Caco-2 (cell line): ENCODE measurements around the gene CCDC184. TPM values are rescaled to one million over a fixed set of nuclear protein-coding genes. Genes with fewer than 3 reads are reported as not detected.
A peak's percentile ranks its signal among the peaks of the same experiment; 100 is the strongest.

Source experiments
- BruUV-seq: library from RNA; stranded (reverse); fragments of 400-500 nt; replicated peaks from 2 replicates; lab custom pipeline; 2021; lab: Mats Ljungman, UMichigan
- CTCF ChIA-PET: fragments of 300-600 bp; sonication (Branson Sonifier 250); formaldehyde crosslinking; loops from one replicate; lab custom pipeline; 2022; ENCODE audit warnings: antibody characterized with exemption; lab: Charles Lee
- POLR2A ChIA-PET: fragments of 300-600 bp; sonication (Branson Sonifier 250); formaldehyde crosslinking; loops from one replicate; lab custom pipeline; 2022; ENCODE audit warnings: antibody characterized with exemption; lab: Charles Lee
- DNase-seq, 2 experiments: peaks; one replicate each; pipeline versions ENCODE4 v3.0.0 to v3.0.0-alpha.2; 2020 to 2022
- H3K27me3 ChIP-seq: replicated peaks from 2 replicates; pipeline ENCODE4 v1.6.0; 2011; ENCODE audit warnings: low read length; ENCODE audit not compliant: control insufficient read depth, insufficient read depth
- H3K36me3 ChIP-seq: 2 replicates; pipeline ENCODE4 v1.5.1; 2011; ENCODE audit warnings: low read length; ENCODE audit not compliant: control insufficient read depth, insufficient read depth
- H3K4me1 ChIP-seq: fragments of 250-450 bp; sonication (Bioruptor Pico); 2 replicates; pipeline ENCODE4 v1.5.1; 2020; ENCODE audit warnings: mild to moderate bottlenecking
- H3K4me3 ChIP-seq: 2 replicates; pipeline ENCODE4 v1.5.1; 2011; ENCODE audit warnings: low read depth, mild to moderate bottlenecking, control low read depth, low read length
- H3K9me3 ChIP-seq: fragments of 250-450 bp; sonication (Bioruptor Pico); 2 replicates; pipeline ENCODE4 v1.5.1; 2020; ENCODE audit warnings: mild to moderate bottlenecking, moderate library complexity
- H3K27ac Mint-ChIP-seq: one replicate; pipeline ENCODE4 v1.8.0; 2022; ENCODE audit warnings: mixed read lengths; ENCODE audit not compliant: unreplicated experiment
- H3K27me3 Mint-ChIP-seq: one replicate; pipeline ENCODE4 v1.8.0; 2022; ENCODE audit warnings: mixed read lengths; ENCODE audit not compliant: insufficient read depth, unreplicated experiment
- H3K36me3 Mint-ChIP-seq: one replicate; pipeline ENCODE4 v1.8.0; 2022; ENCODE audit warnings: mild to moderate bottlenecking, mixed read lengths; ENCODE audit not compliant: insufficient read depth, unreplicated experiment
- H3K4me1 Mint-ChIP-seq: one replicate; pipeline ENCODE4 v1.8.0; 2022; ENCODE audit warnings: low read depth, mixed read lengths; ENCODE audit not compliant: unreplicated experiment
- H3K4me3 Mint-ChIP-seq: one replicate; pipeline ENCODE4 v1.8.0; 2022; ENCODE audit warnings: mild to moderate bottlenecking, moderate library complexity, mixed read lengths; ENCODE audit not compliant: unreplicated experiment
- H3K9me3 Mint-ChIP-seq: one replicate; pipeline ENCODE4 v1.8.0; 2022; ENCODE audit warnings: mixed read lengths; ENCODE audit not compliant: unreplicated experiment
- intact Hi-C: fragments of 100-400 bp; cut with micrococcal nuclease; formaldehyde crosslinking; loops from one replicate; pipeline ENCODE4 v1.10.0; 2022; ENCODE audit not compliant: unreplicated experiment
- total RNA-seq: library from RNA; stranded (reverse); gene quantifications from 2 replicates; pipeline ENCODE4 v1.2.3, GENCODE V29; 2022
- TF ChIP-seq, protein P1 (sequence below), 2 experiments: fragments of 200-600 bp in 1 of 2; IDR thresholded peaks; 1 replicate in 1 of 2; 2 replicates in 1 of 2; pipeline versions ENCODE4 v1.5.1 to v1.8.0; 2011 to 2022; ENCODE audit warnings: antibody characterized with exemption in 1 of 2, control low read depth in 1 of 2, inconsistent platforms in 1 of 2, low read depth in 1 of 2, low read length in 1 of 2, mild to moderate bottlenecking in 1 of 2, moderate library complexity in 1 of 2; ENCODE audit not compliant: insufficient read depth in 1 of 2, severe bottlenecking in 1 of 2, unreplicated experiment in 1 of 2

The CCDC184 gene
- total RNA-seq, 1 experiment from 2014 or later: 1.0 TPM

DNA sequence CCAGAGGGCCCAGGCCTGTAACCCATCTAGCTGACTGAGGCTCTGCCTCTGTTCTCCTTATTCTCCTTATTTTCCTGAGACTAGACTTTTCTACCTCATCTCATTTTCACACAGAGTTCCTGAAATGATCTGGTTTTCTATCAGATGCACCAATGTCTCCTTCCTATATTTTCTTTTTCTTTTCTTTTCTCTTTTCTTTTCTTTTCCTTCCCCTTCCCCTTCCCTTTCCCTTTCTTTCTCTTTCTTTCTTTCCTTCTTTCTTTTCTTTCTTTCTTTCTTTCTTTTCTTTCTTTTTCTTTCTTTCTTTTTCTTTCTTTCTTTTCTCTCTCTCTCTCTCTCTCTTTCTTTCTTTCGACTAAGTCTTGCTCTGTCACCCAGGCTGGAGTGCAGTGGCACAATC is 3.0 kb upstream of the CCDC184 start:
- ChIA-PET POLR2A (no interaction called here), CTCF (no interaction called here)
- BruUV-seq: no TSS peak
- H3K27ac Mint-ChIP-seq: no peak overlapping the region
- Histone ChIP-seq H3K36me3 (no peaks in the 10 kb centered on the region), H3K4me3 (no peak overlapping the region), H3K27me3 (no peaks in the 10 kb centered on the region), H3K4me1 (peaks cover 6% of the 10 kb centered on the region; the same call in 1 of the 2 replicates), H3K9me3 (no peaks in the 10 kb centered on the region)
- intact Hi-C loops: no loop called here
- peaks cover 18% of the 10 kb centered on the region for H3K27me3 Mint-ChIP-seq
- no peak for DNase-seq
- H3K4me1 Mint-ChIP-seq: peaks cover 7% of the 10 kb centered on the region
- no peak overlapping the region for H3K4me3 Mint-ChIP-seq
- no peaks in the 10 kb centered on the region for H3K9me3 Mint-ChIP-seq
- TF ChIP-seq, protein P1, sequence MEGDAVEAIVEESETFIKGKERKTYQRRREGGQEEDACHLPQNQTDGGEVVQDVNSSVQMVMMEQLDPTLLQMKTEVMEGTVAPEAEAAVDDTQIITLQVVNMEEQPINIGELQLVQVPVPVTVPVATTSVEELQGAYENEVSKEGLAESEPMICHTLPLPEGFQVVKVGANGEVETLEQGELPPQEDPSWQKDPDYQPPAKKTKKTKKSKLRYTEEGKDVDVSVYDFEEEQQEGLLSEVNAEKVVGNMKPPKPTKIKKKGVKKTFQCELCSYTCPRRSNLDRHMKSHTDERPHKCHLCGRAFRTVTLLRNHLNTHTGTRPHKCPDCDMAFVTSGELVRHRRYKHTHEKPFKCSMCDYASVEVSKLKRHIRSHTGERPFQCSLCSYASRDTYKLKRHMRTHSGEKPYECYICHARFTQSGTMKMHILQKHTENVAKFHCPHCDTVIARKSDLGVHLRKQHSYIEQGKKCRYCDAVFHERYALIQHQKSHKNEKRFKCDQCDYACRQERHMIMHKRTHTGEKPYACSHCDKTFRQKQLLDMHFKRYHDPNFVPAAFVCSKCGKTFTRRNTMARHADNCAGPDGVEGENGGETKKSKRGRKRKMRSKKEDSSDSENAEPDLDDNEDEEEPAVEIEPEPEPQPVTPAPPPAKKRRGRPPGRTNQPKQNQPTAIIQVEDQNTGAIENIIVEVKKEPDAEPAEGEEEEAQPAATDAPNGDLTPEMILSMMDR (IDR thresholded peaks at IDR 0.05; ENCODE audit: insufficient read depth in 1 of 2, low read depth in 1 of 2, low read length in 1 of 2, severe bottlenecking in 1 of 2, unreplicated experiment in 1 of 2): no peak
- H3K36me3 Mint-ChIP-seq: no peaks in the 10 kb centered on the region

DNA sequence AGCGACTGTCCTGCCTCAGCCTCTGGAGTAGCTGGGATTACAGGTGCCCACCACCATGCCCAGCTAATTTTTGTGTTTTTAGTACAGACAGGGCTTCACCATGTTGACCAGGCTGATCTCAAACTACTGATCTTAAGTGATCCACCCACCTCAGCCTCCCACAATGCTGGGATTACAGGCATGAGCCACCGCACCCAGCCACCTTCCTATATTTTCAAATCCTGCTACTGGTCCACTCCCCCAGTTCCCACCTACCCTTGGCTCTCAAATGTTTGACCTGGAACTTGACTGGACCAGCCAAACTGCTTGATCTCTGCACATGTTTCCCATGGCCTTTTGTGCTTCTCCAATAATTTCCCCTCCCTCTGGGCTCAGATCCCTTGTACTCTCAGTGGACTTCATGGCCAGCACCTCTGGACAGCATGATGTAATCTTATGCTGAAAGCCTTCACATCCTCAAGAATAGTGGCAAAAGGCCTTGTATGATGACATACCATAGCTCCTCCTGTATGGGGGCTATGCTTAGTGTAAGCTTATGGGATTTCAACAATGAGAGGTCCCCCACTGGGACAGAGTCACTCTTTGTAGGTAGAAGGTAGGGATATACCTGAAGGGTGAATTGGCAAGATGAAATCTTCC is 2.5 kb upstream of the CCDC184 start:
- Mint-ChIP-seq H3K4me3 (no peak overlapping the region), H3K27ac (no peak overlapping the region), H3K27me3 (peaks cover 18% of the 10 kb centered on the region), H3K36me3 (no peaks in the 10 kb centered on the region), H3K4me1 (peaks cover 12% of the 10 kb centered on the region), H3K9me3 (no peaks in the 10 kb centered on the region)
- Histone ChIP-seq H3K27me3 (no peaks in the 10 kb centered on the region), H3K9me3 (no peaks in the 10 kb centered on the region), H3K4me3 (no peak overlapping the region), H3K36me3 (no peaks in the 10 kb centered on the region), H3K4me1 (peaks cover 6% of the 10 kb centered on the region)
- CTCF ChIA-PET: no interaction called here
- intact Hi-C loops: no loop called here
- TF ChIP-seq, protein P1 (IDR thresholded peaks at IDR 0.05; ENCODE audit: insufficient read depth in 1 of 2, low read depth in 1 of 2, low read length in 1 of 2, severe bottlenecking in 1 of 2, unreplicated experiment in 1 of 2): no peak
- no TSS peak for BruUV-seq
- POLR2A ChIA-PET: no interaction called here
- no peak for DNase-seq

DNA sequence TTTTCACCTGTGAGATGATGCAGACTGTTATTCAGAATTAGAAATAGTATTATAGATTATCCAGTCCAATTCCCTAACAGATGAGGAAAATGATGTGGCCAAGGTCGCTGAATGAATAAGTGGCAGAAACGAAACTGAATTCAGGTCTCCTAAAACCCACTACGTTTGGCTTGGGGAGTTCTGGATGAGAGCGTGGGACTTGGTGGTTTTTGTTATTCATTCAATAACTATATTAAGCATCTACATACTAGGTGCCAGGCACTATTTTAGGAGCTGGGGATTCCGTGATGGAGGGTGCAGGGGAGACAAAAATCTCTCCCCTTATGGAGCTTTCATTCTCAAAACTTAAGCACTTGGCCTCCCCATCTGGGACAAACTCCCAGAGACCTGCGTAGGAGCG is 813 bp upstream of the CCDC184 start:
- Mint-ChIP-seq H3K4me3 (peak overlapping the region; percentile 77), H3K4me1 (peaks cover 15% of the 10 kb centered on the region), H3K27ac (peak overlapping the region; percentile 45), H3K27me3 (peaks cover 13% of the 10 kb centered on the region), H3K36me3 (no peaks in the 10 kb centered on the region), H3K9me3 (no peaks in the 10 kb centered on the region)
- no peaks in the 10 kb centered on the region for H3K36me3 ChIP-seq
- H3K4me1 ChIP-seq: peaks cover 6% of the 10 kb centered on the region
- peak overlapping the region; percentile 63 for H3K4me3 ChIP-seq
- no peaks in the 10 kb centered on the region for H3K9me3 ChIP-seq
- ChIA-PET CTCF (interaction anchor here (0.5 to 1.3 kb wide), 10 partner anchors 11 to 438 kb away, joined by 3 to 6 read pairs (median 3); partner anchors contain the start of gene ASB8), POLR2A (interaction anchor here (0.9 to 1.6 kb wide), 2 partner anchors 15 to 41 kb away, joined by 5 to 6 read pairs; no protein-coding TSS in a partner anchor)
- TF ChIP-seq, protein P1 (IDR thresholded peaks at IDR 0.05; ENCODE audit: insufficient read depth in 1 of 2, low read depth in 1 of 2, low read length in 1 of 2, severe bottlenecking in 1 of 2, unreplicated experiment in 1 of 2): no peak
- intact Hi-C loops: loop anchor here (1.0 to 2.0 kb wide), 2 partner anchors 26 to 272 kb away; partner anchors contain the start of gene ASB8
- no peak for DNase-seq
- no peaks in the 10 kb centered on the region for H3K27me3 ChIP-seq
- BruUV-seq: no TSS peak
